Tibial artery (tissue), 4 donors: Measurements from ENCODE around the gene C11orf54.

ENCODE experiments used
- DNase-seq, 2 donors: peaks; one replicate each; pipeline ENCODE4 v3.0.0-alpha.2; 2019
- H3K27ac ChIP-seq, 2 donors: fragments of 200-600 bp; sonication (generic) in 1 of 2; 1 replicate in 1 of 2; 2 replicates in 1 of 2; pipeline ENCODE4 v1.5.1; 2018 to 2019; ENCODE audit warnings: mild to moderate bottlenecking in 1 of 2
- H3K27me3 ChIP-seq, 2 donors: fragments of 200-600 bp; sonication (generic) in 1 of 2; one replicate each; pipeline versions ENCODE4 v1.5.1 to v1.6.0; 2016 to 2019
- H3K36me3 ChIP-seq, 3 donors: fragments of 200-600 bp; sonication (generic) in 2 of 3; one replicate each; pipeline ENCODE4 v1.5.1; 2016 to 2019; ENCODE audit warnings: mild to moderate bottlenecking in 2 of 3
- H3K4me1 ChIP-seq, 4 donors: fragments of 200-600 bp; sonication (generic) in 2 of 4; 1 replicate in 3 of 4; 2 replicates in 1 of 4; pipeline ENCODE4 v1.5.1; 2016 to 2019
- H3K4me3 ChIP-seq, 2 donors: fragments of 200-600 bp; sonication (generic) in 1 of 2; 1 replicate in 1 of 2; 2 replicates in 1 of 2; pipeline ENCODE4 v1.5.1; 2018 to 2019; ENCODE audit warnings: mild to moderate bottlenecking in 2 of 2
- H3K9me3 ChIP-seq, 3 donors: fragments of 200-600 bp; sonication (generic) in 1 of 3; one replicate each; pipeline ENCODE4 v1.5.1; 2016 to 2019
- intact Hi-C: fragments of 100-400 bp; cut with DNase I; formaldehyde crosslinking; loops from one replicate; pipeline ENCODE4 v1.15.0; 2023; ENCODE audit warnings: low total_unique reads
- TF ChIP-seq, protein P1 (sequence below), 2 experiments: fragments of 200-600 bp in 1 of 2; fragments of 450-650 bp in 1 of 2; IDR thresholded peaks; one replicate each; pipeline ENCODE4 v1.5.1; 2017 to 2019; ENCODE audit warnings: antibody characterized with exemption in 2 of 2, mild to moderate bottlenecking in 1 of 2, moderate library complexity in 1 of 2

Gene C11orf54

GRCh38 chr11:93746101-93746500 lies 4.6 kb downstream of the C11orf54 start:
- Histone ChIP-seq H3K4me1 (peaks cover 0 to 30% (median 14%) of the 10 kb centered on the region in 4 donors), H3K27ac (no peak overlapping the region), H3K36me3 (peaks cover 0 to 20% (median 8%) of the 10 kb centered on the region in 3 donors), H3K4me3 (no peak overlapping the region), H3K9me3 (no peaks in the 10 kb centered on the region), H3K27me3 (no peaks in the 10 kb centered on the region)
- TF ChIP-seq, protein P1, sequence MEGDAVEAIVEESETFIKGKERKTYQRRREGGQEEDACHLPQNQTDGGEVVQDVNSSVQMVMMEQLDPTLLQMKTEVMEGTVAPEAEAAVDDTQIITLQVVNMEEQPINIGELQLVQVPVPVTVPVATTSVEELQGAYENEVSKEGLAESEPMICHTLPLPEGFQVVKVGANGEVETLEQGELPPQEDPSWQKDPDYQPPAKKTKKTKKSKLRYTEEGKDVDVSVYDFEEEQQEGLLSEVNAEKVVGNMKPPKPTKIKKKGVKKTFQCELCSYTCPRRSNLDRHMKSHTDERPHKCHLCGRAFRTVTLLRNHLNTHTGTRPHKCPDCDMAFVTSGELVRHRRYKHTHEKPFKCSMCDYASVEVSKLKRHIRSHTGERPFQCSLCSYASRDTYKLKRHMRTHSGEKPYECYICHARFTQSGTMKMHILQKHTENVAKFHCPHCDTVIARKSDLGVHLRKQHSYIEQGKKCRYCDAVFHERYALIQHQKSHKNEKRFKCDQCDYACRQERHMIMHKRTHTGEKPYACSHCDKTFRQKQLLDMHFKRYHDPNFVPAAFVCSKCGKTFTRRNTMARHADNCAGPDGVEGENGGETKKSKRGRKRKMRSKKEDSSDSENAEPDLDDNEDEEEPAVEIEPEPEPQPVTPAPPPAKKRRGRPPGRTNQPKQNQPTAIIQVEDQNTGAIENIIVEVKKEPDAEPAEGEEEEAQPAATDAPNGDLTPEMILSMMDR (IDR thresholded peaks at IDR 0.05) = no peak
- intact Hi-C loops = no loop called here
- no peak for DNase-seq

- DNase-seq = no peak
- no peak overlapping the region for H3K4me3 ChIP-seq
- no peaks in the 10 kb centered on the region for H3K9me3 ChIP-seq
- peaks cover 0 to 29% (median 12%) of the 10 kb centered on the region in 4 donors for H3K4me1 ChIP-seq
- intact Hi-C loops = no loop called here
- no peak overlapping the region for H3K27ac ChIP-seq
- H3K36me3 ChIP-seq = peaks cover 0 to 22% (median 8%) of the 10 kb centered on the region in 3 donors
- TF ChIP-seq, protein P1 (IDR thresholded peaks at IDR 0.05) = no peak
- H3K27me3 ChIP-seq = no peaks in the 10 kb centered on the region
Measured at GRCh38 chr11:93747122-93747521, 5.7 kb downstream of the C11orf54 start.

DNA sequence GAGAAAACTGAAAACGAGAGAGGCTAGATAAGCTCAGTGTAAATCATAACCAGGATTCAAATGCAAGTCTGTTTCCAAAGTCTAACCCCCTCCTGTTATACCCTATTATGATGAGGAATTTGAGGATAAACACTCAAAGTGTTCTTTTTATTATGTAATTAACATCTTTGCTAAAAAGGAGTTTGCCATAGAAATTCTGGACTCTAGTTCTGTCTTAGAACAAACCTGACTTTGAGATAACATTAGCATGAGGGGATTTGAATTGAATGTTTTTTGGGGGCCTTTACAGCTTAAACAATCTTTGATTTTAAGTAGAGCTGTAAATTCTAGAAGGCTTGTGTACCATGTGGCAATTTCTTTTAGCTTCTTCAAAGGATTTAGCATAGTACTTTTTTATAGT lies 9.5 kb downstream of the C11orf54 start:
- Histone ChIP-seq H3K27ac (no peak overlapping the region), H3K4me1 (peaks cover 0 to 8% (median 0%) of the 10 kb centered on the region in 4 donors), H3K27me3 (no peaks in the 10 kb centered on the region), H3K4me3 (no peak overlapping the region), H3K36me3 (peaks cover 29 to 36% (median 31%) of the 10 kb centered on the region in 3 donors), H3K9me3 (no peaks in the 10 kb centered on the region)
- TF ChIP-seq, protein P1 (IDR thresholded peaks at IDR 0.05) = no peak
- DNase-seq = no peak
- intact Hi-C loops = no loop called here

- peaks cover 42 to 57% (median 52%) of the 10 kb centered on the region in 3 donors for H3K36me3 ChIP-seq
- no peak for DNase-seq
- H3K4me1 ChIP-seq = no peaks in the 10 kb centered on the region
- H3K9me3 ChIP-seq = no peaks in the 10 kb centered on the region
- H3K27ac ChIP-seq = no peak overlapping the region
- no peaks in the 10 kb centered on the region for H3K27me3 ChIP-seq
- intact Hi-C loops = no loop called here
- TF ChIP-seq, protein P1 (IDR thresholded peaks at IDR 0.05) = no peak
- no peak overlapping the region for H3K4me3 ChIP-seq
Measured at GRCh38 chr11:93753241-93753640, 11.8 kb downstream of the C11orf54 start.

DNA sequence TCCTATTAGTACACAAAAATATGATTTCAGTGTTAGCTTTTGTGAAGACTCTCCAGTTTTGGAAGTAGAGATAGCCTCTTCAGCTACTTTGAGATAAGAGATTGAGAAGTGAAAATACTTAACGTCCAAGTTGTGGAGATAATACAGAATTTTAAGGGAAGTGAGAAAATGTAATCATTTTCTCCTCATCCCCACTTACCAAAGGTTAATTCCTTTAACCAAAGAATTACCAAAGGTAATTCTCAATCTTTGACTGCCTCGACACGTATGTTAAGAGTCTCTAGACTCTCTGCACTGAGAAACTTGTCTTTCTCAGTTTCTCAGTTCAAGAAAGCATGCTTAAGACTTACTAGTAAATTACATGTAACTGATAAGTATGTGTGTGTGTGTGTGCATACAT lies 15.3 kb downstream of the C11orf54 start:
- H3K4me1 ChIP-seq = no peaks in the 10 kb centered on the region
- no peak overlapping the region for H3K27ac ChIP-seq
- no peak overlapping the region for H3K4me3 ChIP-seq
- intact Hi-C loops = no loop called here
- no peak for DNase-seq
- no peaks in the 10 kb centered on the region for H3K9me3 ChIP-seq
- H3K36me3 ChIP-seq = peaks cover 77 to 86% (median 78%) of the 10 kb centered on the region in 3 donors
- TF ChIP-seq, protein P1 (IDR thresholded peaks at IDR 0.05) = no peak
- no peaks in the 10 kb centered on the region for H3K27me3 ChIP-seq

DNA sequence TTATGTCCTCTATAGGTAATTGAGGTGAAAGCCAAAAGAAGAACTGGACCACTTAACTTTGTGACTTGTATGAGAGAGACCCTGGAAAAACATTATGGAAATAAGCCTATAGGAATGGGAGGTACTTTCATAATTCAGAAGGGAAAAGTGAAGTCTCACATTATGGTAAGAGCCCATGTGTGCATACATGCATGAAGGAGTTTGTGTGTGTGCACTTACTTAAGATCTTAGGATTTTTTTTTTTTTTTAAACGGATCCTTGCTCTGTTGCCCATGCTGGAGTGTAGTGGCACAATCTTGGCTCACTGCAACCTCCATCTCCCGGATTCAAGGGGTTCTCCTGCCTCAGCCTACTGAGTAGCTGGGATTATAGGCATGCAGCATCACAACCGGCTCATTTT lies 15.8 kb downstream of the C11orf54 start:
- Histone ChIP-seq H3K36me3 (peaks cover 82 to 90% (median 83%) of the 10 kb centered on the region in 3 donors), H3K27ac (no peak overlapping the region), H3K27me3 (no peaks in the 10 kb centered on the region), H3K4me1 (no peaks in the 10 kb centered on the region), H3K4me3 (no peak overlapping the region), H3K9me3 (no peaks in the 10 kb centered on the region)
- TF ChIP-seq, protein P1 (IDR thresholded peaks at IDR 0.05) = no peak
- intact Hi-C loops = no loop called here
- no peak for DNase-seq
